Spleen (tissue), 7 donors: ENCODE results near the gene GPR161.

ENCODE experiments used
- POLR2A ChIP-seq, 3 donors: fragments of 450-650 bp; IDR thresholded peaks; one replicate each; pipeline ENCODE4 v1.5.1; 2017; ENCODE audit warnings: antibody characterized with exemption in 3 of 3, mild to moderate bottlenecking in 1 of 3
- TF ChIP-seq, protein P1 (sequence below), 11 experiments: fragments of 200-600 bp in 7 of 11; fragments of 450-650 bp in 4 of 11; sonication (generic) in 4 of 11; IDR thresholded peaks in 8 of 11; conservative IDR thresholded peaks in 3 of 11; 1 replicate in 7 of 11; 2 replicates in 4 of 11; pipeline versions ENCODE4 v1.4.0 to v1.8.0; 2016 to 2021; ENCODE audit warnings: antibody characterized with exemption in 11 of 11, inconsistent platforms in 4 of 11, mild to moderate bottlenecking in 1 of 11
- donor health status: DM: no; HTN: no; CAD: no; lungs with moderate emphysema.
- donor health status: DM: no; HTN: no; CAD: no.
- donor health status: DM: no; HTN: no; CAD: no.

GRCh38 chr1:168065506-168065905 is 71.2 kb downstream of the GPR161 start:
- TF ChIP-seq POLR2A (IDR thresholded peaks at IDR 0.05) = no peak
- TF ChIP-seq, protein P1, sequence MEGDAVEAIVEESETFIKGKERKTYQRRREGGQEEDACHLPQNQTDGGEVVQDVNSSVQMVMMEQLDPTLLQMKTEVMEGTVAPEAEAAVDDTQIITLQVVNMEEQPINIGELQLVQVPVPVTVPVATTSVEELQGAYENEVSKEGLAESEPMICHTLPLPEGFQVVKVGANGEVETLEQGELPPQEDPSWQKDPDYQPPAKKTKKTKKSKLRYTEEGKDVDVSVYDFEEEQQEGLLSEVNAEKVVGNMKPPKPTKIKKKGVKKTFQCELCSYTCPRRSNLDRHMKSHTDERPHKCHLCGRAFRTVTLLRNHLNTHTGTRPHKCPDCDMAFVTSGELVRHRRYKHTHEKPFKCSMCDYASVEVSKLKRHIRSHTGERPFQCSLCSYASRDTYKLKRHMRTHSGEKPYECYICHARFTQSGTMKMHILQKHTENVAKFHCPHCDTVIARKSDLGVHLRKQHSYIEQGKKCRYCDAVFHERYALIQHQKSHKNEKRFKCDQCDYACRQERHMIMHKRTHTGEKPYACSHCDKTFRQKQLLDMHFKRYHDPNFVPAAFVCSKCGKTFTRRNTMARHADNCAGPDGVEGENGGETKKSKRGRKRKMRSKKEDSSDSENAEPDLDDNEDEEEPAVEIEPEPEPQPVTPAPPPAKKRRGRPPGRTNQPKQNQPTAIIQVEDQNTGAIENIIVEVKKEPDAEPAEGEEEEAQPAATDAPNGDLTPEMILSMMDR (IDR thresholded peaks at IDR 0.05 in 8 of 11, conservative IDR thresholded peaks at IDR 0.05 in 3 of 11) = no peak
